ENCODE results near the gene NCR2.
"Not testable (repeated sequence)": the region's sequence is repeated elsewhere in the genome, so short reads cannot be mapped to it uniquely, and the experiment has no call there.

The NCR2 gene, protein sequence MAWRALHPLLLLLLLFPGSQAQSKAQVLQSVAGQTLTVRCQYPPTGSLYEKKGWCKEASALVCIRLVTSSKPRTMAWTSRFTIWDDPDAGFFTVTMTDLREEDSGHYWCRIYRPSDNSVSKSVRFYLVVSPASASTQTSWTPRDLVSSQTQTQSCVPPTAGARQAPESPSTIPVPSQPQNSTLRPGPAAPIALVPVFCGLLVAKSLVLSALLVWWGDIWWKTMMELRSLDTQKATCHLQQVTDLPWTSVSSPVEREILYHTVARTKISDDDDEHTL

DNA sequence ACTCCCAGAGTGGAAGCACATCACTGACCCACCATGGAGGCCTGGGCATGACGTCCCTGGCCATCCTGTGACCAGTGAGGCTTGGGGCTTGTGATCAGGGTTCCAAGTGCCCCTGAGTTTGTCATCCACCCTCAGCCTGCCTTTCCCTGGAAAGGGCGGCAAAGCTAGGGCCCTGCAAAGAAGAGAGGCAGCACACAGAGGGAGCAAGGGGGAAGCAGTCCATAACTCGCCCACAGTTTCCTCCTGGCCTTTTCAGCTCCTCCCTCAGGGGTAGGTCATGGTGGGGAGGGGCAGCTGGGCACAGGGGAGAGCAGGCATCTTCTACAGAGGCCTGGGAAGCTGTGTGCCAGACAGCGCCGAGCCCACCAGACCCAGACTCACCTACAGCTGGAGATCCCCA lies at the start of gene NCR2:
Gene NCR2, plus strand, starts transcription at position 313 of the 400 bp plus-strand sequence. CDS start 269 bp downstream, outside the sequence.
- in situ Hi-C loops (cut with MboI; ENCODE audit: low sequenced_read_pairs), result no loop called here

DNA sequence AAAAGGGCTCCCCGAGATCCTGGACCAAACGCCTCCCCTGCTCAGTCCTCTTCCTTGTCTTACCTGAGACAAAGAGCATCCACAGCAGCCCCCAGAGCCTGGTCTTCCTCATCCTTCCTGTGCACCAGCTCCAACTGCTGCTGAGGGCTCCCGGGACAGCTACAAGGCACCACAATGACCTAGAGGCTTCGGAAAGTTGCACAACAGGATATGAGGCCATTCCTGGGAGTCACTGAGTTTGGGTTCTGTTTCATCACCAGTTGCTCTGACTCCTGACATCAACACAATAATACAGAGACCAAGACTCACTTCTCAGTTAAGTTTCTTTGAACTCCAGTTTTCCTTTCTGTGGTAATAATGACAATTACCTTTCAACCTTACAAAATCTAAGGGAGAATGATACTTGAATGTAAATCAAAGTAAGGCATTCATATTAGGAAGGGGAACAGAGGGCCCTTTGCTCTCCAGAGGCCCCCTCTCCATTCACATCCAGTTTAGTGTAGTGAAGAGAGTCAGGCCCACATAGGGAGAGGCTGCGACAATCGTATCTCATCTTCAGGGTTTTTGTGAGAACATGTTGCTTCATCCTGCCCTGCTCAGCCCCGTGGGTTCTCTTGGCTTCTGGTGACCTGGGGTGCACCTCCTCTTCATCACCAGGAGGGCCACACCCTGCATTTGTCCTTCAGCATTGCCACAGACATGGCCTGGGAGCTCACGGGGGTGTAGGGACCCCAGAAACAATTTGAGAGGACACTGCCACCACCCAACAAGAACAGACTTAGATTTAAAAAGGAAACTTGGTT lies 48.7 kb upstream of the NCR2 start, which contains the start of gene TREM1:
Gene TREM1, minus strand, starts transcription at position 139 of the 803 bp plus-strand sequence. Its CDS starts 27 bp downstream, at position 112.
- in situ Hi-C loops (cut with MboI; ENCODE audit: low sequenced_read_pairs), result no loop called here

DNA sequence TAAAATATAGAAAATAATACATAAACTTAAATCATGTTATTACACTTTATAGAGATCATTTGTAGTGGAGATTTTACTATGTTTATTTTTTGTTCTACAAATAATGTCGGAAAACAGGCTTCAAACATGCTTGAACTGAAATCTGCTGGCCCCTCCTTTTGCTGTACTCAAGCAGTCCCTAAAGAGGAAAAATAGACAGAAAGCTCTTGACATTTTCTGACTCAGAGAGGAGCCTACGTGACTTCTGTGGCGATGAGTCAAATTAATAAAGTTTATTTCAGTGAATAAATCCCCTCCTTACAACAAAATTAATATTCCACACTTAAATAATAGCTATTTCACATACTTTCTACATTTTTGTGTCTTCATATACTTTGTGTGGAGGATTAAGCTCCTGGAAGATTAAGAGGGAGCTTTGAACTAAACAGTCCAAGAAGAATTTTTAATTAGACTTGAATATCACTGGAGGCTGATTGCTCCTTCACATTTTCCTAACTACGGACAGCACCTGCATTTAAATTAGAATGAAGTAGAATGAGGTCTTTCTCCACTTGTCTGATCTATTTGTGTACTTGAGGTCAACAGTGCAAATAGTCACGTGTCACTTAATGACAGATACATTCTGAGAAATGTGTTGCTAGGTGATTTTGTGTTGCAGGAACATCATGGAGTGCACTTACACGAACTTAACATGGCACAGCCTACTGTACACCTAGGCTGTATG lies 47.2 kb upstream of the NCR2 start:
- in situ Hi-C loops (cut with MboI; ENCODE audit: low sequenced_read_pairs), result no loop called here

DNA sequence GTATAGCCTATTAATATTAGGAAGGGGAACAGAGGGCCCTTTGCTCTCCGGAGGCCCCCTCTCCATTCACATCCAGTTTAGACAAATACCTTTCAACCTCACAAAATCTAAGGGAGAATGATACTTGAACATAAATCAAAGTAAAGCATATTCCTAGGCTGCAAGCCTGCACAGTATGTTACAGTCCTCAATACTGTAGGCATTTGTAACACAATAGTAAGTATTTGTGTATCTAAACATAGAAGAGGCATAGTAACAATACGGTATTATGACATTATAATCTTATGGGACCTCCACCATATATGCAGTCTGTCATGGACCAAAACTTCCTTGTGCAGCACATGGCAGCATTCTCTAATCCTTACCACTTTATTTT lies 46.7 kb upstream of the NCR2 start:
- in situ Hi-C loops (cut with MboI; ENCODE audit: low sequenced_read_pairs), result no loop called here

DNA sequence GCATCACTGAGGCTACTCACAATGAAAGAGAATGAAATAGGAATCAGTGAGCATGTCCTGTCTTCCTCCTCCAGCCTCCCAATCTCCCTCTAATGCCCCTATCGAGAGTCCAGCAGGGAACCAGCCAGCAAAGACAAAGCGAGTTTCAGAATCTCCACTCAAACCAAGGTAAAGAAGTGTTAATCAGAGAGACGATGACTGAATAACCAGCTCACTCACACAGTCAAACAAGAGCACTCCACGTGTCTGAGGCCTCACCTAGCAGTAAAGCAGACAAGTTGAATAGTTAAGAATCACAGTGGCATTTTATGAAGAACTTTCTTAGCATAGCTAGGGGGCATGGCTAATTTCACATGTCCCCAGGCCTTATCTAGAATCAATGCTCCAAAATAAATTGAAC lies 45.6 kb upstream of the NCR2 start:
- in situ Hi-C loops (cut with MboI; ENCODE audit: low sequenced_read_pairs), result no loop called here

DNA sequence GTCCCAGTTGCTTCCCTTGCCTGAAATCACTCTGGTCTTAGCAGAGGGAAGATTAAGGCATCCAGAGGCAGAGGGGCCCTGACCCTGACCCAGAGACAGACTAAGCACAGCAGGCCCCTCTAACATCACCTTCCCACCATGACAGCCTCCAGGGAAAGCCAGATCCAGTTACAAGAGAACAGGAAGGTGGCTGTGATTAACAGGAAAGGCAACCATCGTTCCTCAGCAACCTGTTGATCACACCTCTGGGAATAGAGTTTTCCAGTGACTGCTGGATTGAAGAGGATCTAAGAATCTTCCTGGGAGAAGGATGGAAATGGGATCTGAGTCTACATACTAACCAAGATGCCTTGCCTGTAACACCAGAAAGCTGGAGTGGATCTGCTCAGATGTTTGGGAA lies 43.7 kb upstream of the NCR2 start:
- in situ Hi-C loops (cut with MboI; ENCODE audit: low sequenced_read_pairs), result no loop called here

DNA sequence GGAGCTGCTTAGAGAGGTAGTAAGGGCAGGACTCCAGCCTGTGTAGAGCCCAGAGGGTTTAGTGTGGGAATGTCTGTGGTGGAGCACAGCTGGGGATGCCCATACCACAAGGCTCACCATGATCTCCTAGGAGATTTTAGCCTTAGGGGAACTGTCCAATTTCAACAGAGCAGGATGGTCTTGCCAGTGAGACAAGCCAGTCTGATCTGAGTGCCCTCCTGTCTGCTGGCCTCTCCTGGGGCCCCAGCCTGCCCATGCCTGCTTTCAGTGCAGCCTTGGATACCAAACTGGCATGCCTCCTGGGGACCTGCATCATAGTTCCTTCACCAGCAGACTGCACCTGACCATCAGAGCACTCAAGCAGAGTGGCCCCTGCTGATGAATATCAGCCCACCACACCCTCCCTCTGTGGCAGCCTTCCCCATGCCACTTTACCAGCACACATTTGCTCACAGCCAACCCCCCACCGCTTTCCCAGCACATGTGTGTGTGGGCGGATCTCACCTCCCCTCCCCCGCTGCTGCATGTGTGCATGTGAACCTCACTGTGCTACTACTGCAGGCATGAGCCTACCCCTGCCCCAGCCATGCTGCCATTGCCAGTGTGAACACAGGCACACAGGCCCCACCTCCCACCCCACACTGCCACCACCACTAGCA lies 41.1 kb upstream of the NCR2 start:
- in situ Hi-C loops (cut with MboI; ENCODE audit: low sequenced_read_pairs), result no loop called here

DNA sequence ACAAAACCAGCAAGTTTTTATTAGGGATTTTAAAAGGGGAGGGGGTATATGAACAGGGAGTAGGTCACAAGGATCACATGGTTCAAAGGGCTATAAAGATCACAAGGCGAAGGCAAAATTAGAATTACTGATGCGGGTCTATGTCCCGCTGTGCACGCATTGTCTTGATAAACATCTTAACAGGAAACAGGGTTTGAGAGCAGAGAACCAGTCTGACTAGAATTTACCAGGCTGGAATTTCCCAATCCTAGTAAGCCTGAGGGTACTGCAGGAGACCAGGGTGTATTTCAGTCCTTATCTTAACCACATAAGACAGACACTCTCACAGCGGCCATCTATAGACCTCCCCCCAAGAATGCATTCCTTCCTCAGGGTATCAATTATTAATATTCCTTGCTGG lies 38.2 kb upstream of the NCR2 start:
- in situ Hi-C loops (cut with MboI; ENCODE audit: low sequenced_read_pairs), result not testable (repeated sequence)

DNA sequence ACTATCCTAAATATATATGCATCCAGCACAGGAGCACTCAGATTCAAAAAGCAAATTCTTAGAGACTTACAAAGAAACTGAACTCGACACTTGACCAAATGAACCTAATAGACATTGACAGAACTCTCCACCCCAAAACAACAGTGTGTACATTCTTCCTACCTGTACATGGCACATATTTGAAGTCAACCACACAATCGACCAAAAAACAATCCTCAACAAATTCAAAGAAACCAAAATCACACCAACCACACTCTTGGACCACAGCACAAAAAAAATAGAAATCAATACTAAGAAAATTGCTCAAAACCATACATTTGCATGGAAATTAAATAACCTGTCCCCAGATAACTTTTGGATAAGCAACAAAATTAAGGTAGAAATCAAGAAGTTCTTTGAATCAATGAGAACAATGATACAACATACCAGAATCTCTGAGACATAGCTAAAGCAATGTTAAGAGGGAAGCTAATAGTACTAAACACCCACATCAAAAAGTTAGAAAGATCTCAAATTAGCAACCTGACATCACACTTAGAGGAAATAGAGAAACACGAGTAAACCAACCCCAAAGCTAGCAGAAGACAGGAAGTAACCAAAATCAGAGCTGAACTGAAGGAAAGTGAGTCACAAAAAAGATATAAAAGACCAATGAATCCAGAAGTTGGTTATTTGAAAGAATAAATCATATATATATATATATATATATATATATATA lies 36.5 kb upstream of the NCR2 start:
- in situ Hi-C loops (cut with MboI; ENCODE audit: low sequenced_read_pairs), result no loop called here

DNA sequence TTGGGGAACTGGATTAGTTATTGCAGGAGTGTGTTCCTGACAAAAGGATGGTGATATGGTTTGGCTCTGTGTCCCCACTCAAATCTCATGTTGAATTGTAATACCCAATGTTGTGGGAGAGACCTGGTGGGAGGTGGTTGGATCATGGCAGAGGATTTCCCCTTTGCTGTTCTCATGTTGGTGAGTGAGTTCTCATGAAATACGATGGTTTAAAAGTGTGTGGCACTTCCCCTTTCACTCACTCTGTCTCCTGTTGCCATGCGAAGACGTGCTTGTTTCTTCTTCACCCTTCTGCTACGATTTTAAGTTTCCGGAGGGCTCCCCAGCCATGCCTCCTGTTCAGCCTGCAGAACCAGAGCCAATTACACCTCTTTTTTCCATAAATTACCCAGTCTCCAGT lies 32.8 kb upstream of the NCR2 start:
- in situ Hi-C loops (cut with MboI; ENCODE audit: low sequenced_read_pairs), result no loop called here

DNA sequence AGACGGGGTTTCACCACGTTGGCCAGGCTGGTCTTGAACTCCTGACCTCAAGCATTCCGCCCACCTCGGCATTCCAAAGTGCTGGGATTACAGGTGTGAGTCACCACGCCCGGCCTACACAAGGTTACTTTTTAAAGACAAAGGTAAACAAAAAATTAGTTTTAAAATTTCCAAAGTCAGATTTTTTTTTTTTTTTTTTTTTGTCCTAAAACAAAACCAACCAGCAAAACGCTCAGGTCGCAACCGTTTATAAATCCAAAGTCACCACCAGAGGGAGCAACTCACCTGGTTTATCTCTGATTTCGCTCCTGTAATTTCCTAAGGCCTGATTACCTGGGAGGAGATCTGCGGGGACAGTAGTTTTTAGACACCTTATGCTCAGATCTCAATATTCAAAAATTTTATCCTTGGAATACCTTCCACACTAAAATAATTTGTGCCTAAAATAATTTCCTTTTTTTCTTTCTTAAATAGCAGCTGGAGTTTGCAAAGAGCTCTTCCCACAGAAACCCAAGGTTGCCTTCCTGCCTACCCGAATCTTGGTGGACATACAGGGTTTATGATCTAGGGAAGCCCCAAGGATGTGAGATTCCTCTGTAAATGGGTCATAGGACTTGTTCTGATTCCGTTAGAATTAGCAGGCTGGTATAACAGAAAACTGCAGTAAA lies 29.1 kb upstream of the NCR2 start:
- in situ Hi-C loops (cut with MboI; ENCODE audit: low sequenced_read_pairs), result no loop called here

DNA sequence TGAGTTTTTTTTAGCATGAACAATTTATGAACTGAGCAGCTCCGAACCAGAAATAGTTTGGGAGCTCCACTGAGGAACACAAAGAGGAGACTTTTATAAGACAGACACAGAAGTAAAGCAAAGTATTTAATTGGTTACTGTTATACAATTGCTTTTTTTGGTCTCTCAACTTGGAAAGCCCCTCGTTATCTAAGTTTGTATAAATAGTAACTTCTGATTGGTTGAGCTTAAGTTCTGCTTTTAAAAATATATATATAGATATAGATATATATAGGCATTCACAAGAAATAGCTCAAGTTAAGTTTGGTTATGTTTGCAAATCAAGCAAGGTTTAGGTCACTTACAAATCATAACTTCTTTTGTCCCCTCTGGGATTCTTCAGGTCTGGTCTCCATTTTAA lies 20.2 kb upstream of the NCR2 start:
- in situ Hi-C loops (cut with MboI; ENCODE audit: low sequenced_read_pairs), result loop anchor here (10.0 kb wide), 2 partner anchors 90 to 220 kb away; partner anchors contain the start of gene TREML4

DNA sequence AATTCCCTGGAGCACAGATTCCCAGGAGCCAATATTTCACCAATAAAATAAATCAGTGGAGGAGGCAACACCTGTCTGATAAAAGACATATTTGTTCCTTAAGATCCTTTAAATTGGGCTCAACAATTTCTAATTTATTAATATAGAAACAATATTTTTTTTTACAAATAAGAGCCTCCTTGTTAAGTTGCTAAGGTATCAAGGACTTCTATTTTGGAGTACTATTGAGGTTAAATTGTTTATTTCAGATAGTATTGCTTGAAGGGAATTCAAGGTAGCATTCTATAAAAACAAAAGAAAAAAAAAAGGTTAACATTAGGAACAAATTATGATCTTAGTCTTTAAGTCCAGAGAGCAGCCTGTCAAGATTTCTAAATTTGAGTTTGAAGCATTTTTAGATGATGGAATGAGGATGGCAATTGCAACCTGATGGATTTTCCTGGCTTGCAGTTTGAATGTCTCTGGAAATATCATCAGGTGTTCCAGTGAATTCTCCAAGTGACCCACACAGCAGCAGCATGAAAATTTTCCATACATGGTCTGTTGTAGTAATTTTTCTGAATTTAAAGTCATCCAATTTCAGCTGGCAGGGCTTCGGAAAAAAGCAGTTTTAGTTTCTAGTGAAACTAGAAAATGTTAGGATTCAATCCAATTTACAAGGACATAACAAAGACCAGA lies 19.3 kb upstream of the NCR2 start:
- in situ Hi-C loops (cut with MboI; ENCODE audit: low sequenced_read_pairs), result loop anchor here (10.0 kb wide), 2 partner anchors 91 to 221 kb away; partner anchors contain the start of gene TREML4

DNA sequence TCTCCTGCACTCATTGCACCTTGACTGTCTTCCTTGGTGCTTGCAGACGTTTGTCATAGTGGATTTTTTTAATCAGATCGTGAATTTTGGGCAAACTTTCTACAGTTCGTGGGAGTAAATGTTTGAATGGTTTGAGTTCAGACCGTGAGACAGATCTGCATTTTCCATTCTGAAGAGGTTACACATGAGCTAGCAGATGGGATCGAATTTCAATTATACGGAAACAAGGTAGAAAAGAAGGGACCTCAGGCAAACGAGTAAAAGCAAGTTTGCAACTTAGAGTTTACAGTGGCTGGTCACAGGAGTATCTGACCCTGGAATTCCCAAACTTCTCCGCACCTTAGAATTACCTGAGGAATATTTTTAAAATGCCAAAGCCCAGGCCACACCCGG lies 17.2 kb upstream of the NCR2 start:
- in situ Hi-C loops (cut with MboI; ENCODE audit: low sequenced_read_pairs), result loop anchor here (10.0 kb wide), 2 partner anchors 93 to 223 kb away; partner anchors contain the start of gene TREML4

DNA sequence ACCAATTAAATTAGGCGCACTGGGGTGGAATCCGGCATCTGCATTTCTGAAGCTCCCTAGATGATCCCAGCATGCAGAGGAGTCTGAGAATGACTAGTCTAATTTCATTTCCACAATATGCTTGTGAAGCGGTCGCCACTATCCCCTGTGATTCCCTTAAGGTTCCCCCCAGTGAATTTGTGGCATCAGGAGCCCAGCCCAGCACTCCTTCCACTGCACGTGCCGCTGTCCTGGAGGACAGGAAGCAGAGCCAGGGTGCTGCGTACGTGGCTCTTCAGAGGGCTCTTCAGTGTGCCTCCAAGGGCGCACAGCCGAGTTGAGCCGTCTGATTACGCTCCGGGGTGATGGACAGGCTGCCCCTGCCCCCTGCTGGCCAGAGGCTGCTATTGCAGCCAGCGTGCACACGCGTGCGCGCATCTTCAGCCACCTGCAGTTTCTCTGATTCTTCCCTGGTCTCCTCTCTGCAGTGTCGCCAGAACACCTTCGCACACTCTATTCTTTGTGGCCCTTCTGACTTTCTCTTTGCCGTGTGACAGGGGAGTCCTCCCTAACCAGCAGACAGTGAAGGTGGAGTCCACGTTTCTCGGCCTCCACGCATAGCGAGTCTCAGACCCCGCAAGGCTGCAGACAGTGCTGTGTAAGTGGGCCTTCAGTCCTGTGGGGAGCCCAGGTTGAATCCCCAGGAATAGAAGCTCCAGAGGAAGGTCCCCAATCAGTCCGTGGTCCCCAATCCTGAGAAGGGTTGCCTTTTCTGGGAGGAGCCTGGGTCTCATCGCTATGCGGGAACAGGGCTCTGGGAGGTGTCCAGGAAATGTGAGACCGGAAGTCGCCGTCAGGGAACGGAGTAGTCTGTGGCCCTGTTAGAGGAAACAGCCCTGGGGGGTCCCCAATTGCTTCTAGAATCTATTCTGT lies 16.5 kb upstream of the NCR2 start:
- in situ Hi-C loops (cut with MboI; ENCODE audit: low sequenced_read_pairs), result loop anchor here (10.0 kb wide), 2 partner anchors 94 to 224 kb away; partner anchors contain the start of gene TREML4

DNA sequence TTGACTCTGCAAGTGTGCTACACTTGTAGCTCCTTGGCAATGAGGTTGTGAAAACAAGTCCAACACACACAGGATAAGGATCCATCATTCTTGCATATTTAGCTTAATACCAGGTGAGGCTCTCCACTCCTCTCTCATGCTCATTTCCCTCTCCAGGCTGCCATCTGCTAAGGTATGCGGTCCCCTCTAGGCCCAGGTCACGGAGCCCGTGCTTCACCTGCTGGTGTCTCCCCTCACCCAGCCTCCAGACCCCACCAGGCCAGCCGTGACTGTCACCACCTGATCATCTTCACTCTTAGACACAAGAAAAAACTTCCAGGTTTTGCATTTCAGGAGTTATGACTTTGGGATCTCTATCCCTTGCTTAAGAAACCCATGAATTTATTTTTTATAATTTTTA lies 14.2 kb upstream of the NCR2 start:
- in situ Hi-C loops (cut with MboI; ENCODE audit: low sequenced_read_pairs), result no loop called here

DNA sequence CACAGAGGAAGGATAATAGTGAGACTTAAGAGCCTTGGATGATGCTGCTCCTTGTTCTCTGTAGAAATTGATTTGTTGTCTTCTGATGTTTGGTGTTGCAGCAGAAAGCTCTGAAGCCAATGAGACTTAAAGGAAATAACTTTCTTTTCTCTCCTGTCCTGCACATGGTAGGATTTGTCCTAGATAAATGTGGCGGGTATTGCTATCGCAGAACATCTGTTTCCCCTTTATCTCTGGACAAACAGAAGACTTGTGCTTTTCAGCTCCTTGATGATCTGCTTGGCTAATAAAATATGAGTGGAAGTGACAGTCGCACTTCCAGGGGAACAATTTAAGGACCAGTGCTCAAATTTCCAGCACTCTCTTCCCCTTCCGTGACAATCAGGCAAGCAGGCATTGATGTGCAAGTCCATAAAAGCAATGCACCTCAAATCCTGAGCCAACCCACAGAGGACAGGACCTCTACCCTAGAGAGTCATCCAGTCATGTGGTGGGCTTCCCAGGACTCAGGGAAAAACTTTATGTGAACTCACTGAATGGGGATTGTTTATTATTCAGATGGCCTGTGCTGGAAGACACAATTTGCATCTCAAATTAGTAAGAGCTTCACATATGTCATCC lies 9.9 kb upstream of the NCR2 start:
- in situ Hi-C loops (cut with MboI; ENCODE audit: low sequenced_read_pairs), result no loop called here

DNA sequence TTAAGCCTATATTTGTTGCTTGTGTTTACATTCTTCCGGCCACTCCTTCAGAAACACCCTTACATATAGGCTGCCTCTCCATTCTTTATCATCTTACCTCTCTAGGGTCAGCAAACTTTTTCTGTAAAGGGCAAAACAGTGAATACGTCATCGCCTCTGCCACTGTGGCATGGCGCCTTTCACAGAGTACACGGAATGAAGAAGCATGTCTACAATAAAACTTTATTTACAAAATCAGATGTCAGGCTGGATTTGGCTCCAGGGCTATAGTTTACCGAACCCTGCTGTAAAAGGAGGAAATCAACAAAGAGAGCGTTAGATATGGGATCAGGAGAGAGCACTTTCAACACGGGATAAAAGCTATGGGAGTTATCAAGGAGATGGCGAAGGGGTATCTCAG lies 9.3 kb upstream of the NCR2 start:
- in situ Hi-C loops (cut with MboI; ENCODE audit: low sequenced_read_pairs), result no loop called here
